GM23248 (cell line): ENCODE results near the gene APLF.

ENCODE experiments used
- EZH2 ChIP-seq: fragments of 200-600 bp; sonication (generic); IDR thresholded peaks from 2 replicates; pipeline ENCODE4 v1.6.1; 2018; ENCODE audit warnings: antibody characterized with exemption, mild to moderate bottlenecking; ENCODE audit not compliant: insufficient read depth, poor library complexity, severe bottlenecking
- EZH2phosphoT487 ChIP-seq: fragments of 200-600 bp; sonication (generic); IDR thresholded peaks from 2 replicates; pipeline ENCODE4 v1.6.1; 2018; ENCODE audit warnings: antibody characterized with exemption, moderate library complexity, mild to moderate bottlenecking, low read depth; ENCODE audit not compliant: insufficient read depth

DNA sequence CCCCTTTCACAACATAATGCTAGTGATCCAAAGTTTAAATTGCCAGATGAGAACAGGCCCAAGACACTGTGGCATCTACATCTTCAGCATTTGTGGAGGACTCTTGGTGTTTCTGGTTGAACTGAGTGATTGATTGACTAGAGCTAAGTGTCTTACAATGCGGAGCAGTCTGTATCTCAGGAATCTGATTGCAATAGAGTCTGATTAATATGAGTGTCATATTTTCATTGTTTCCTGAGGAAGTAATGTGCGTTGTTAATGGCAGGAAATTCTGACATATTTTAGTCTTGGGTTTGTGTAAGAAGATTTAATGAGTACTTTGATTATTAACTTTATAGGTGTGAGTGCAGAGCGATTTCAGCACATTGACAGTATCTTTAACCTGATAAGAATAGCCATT is 94.0 kb downstream of the APLF start:
- TF ChIP-seq EZH2 (no peak), EZH2phosphoT487 (no peak)
